ENCODE results near the gene ABTB2. TPM values are rescaled to one million over a fixed set of nuclear protein-coding genes. Genes with fewer than 3 reads are reported as not detected.
A peak's percentile ranks its signal among the peaks of the same experiment; 100 is the strongest.

The ABTB2 gene
- total RNA-seq, 2 donors from 2014 or later: 5.8 to 11.1 TPM

DNA sequence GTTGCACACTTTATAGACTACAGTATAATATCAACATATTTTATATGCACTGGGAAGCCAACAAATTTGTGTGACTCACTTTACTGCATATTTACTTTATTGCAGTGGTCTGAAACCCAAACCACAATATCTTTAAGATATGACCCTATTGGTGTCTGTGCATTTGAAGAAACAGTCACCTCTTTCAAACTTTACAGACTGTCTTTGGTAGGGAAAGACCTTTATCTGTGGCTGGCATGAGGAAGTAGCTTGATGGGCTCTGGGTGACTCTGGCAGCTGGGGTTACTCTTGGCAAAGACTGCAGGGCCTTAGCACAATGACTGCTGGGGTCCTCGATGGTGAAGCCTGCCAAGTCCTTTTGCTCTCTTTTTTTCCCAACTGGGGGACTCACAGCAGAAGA lies 21.3 kb upstream of the ABTB2 start:
- no peaks in the 10 kb centered on the region for H3K27me3 ChIP-seq
- TF ChIP-seq, protein P1, sequence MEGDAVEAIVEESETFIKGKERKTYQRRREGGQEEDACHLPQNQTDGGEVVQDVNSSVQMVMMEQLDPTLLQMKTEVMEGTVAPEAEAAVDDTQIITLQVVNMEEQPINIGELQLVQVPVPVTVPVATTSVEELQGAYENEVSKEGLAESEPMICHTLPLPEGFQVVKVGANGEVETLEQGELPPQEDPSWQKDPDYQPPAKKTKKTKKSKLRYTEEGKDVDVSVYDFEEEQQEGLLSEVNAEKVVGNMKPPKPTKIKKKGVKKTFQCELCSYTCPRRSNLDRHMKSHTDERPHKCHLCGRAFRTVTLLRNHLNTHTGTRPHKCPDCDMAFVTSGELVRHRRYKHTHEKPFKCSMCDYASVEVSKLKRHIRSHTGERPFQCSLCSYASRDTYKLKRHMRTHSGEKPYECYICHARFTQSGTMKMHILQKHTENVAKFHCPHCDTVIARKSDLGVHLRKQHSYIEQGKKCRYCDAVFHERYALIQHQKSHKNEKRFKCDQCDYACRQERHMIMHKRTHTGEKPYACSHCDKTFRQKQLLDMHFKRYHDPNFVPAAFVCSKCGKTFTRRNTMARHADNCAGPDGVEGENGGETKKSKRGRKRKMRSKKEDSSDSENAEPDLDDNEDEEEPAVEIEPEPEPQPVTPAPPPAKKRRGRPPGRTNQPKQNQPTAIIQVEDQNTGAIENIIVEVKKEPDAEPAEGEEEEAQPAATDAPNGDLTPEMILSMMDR (IDR thresholded peaks at IDR 0.05): no peak
- H3K27ac ChIP-seq: no peak overlapping the region
- no peak for DNase-seq
- no peak overlapping the region for H3K9ac ChIP-seq (ENCODE audit: low read depth in 2 of 2, low read length in 2 of 2)
- H3K4me3 ChIP-seq: no peak overlapping the region
- no peaks in the 10 kb centered on the region for H3K36me3 ChIP-seq
- no peaks in the 10 kb centered on the region for H3K4me1 ChIP-seq
- intact Hi-C loops (cut with DNase I): no loop called here
- no peaks in the 10 kb centered on the region for H3K9me3 ChIP-seq

DNA sequence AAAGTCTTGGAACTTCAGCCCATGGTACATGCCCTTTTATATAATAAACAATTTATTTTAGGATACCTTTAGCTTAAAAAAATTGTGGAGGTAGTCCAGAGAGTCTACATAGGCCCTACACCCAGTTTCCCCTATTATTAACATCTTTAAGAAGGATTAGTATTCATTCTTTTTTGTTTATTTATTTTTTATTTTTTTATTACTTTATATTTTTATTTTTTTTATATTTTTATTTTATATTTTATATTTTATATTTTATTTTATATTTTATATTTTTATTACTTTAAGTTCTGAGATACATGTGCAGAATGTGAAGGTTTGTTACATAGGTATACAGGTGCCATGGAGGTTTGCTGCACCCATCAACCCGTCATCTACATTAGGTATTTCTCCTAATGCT lies 15.9 kb upstream of the ABTB2 start:
- H3K4me1 ChIP-seq: no peaks in the 10 kb centered on the region
- TF ChIP-seq, protein P1 (IDR thresholded peaks at IDR 0.05): no peak
- no peak overlapping the region for H3K27ac ChIP-seq
- H3K9ac ChIP-seq (ENCODE audit: low read depth in 2 of 2, low read length in 2 of 2): no peak overlapping the region
- DNase-seq: no peak
- H3K9me3 ChIP-seq: no peaks in the 10 kb centered on the region
- intact Hi-C loops (cut with DNase I): no loop called here
- no peak overlapping the region for H3K4me3 ChIP-seq
- no peaks in the 10 kb centered on the region for H3K36me3 ChIP-seq
- no peaks in the 10 kb centered on the region for H3K27me3 ChIP-seq

GRCh38 chr11:34366522-34366921 lies 8.7 kb upstream of the ABTB2 start:
- no peaks in the 10 kb centered on the region for H3K27me3 ChIP-seq
- H3K36me3 ChIP-seq: no peaks in the 10 kb centered on the region
- TF ChIP-seq, protein P1 (IDR thresholded peaks at IDR 0.05): peak; percentile 35
- H3K4me1 ChIP-seq: no peaks in the 10 kb centered on the region
- intact Hi-C loops (cut with DNase I): loop anchor here (5.0 to 10.0 kb wide), 2 partner anchors 98 to 126 kb away; no protein-coding TSS in a partner anchor
- H3K9me3 ChIP-seq: no peaks in the 10 kb centered on the region
- H3K9ac ChIP-seq (ENCODE audit: low read depth in 2 of 2, low read length in 2 of 2): no peak overlapping the region
- no peak overlapping the region for H3K4me3 ChIP-seq
- H3K27ac ChIP-seq: no peak overlapping the region
- no peak for DNase-seq

DNA sequence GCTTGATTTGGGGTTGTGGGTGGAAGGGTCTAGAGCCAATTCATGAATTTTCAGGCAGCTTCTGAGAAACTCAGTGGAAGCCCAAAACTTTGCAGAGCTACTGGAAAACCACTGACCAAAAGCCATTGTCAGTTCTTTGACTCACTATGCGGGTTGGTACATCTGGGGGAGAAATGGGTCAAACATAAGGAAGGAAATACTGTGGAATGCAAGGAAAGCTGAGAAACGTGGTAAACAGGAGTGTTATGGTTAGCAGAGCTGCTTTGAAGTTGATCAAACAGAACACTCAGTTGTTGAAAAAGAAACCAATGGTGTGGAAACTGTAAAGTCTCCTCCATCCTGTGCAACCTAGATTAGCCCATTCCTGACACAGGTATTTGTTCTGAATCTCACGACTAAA lies 6.3 kb upstream of the ABTB2 start:
- H3K4me1 ChIP-seq: no peaks in the 10 kb centered on the region
- no peaks in the 10 kb centered on the region for H3K27me3 ChIP-seq
- H3K36me3 ChIP-seq: no peaks in the 10 kb centered on the region
- no peak overlapping the region for H3K9ac ChIP-seq (ENCODE audit: low read depth in 2 of 2, low read length in 2 of 2)
- intact Hi-C loops (cut with DNase I): loop anchor here (5.0 to 10.0 kb wide), 2 partner anchors 101 to 367 kb away; no protein-coding TSS in a partner anchor
- no peak for DNase-seq
- no peak overlapping the region for H3K27ac ChIP-seq
- H3K4me3 ChIP-seq: no peak overlapping the region
- H3K9me3 ChIP-seq: no peaks in the 10 kb centered on the region
- TF ChIP-seq, protein P1 (IDR thresholded peaks at IDR 0.05): no peak

DNA sequence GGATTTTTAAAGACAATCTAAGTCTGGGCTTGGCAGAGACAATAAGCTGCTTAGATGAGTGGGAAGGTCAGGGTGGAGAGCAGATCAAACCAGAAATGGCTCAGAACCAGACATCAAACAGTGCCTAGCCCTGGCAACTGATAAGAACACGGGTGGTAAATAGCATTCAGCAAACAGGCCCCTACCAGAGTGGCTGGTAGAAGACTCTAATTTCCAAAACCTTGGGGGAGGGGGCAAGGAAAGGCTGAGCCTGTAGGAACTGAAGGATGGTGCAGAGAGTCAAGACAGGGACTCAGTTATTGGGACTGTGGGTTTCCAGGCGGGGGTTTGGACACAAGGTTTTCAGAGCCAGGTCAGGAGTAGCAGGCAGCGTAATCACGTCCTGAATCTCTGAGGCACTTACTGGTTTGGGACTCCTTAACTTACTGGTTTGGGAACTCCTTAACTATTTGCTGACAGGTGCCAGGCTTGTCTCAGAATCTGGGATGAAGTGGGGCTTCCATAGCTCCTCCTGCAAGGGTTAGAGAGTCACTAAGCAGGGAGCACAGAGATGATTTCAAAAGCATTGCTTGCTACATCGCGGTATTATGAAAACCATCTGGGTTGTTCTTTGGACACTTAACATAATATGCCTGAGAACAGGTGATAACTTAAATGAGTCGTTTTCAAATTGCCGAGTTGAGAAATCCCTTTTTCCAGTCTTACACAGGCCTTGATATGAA lies 5.7 kb upstream of the ABTB2 start:
- no peak overlapping the region for H3K4me3 ChIP-seq
- no peaks in the 10 kb centered on the region for H3K9me3 ChIP-seq
- H3K27ac ChIP-seq: no peak overlapping the region
- no peaks in the 10 kb centered on the region for H3K36me3 ChIP-seq
- DNase-seq: no peak
- H3K27me3 ChIP-seq: no peaks in the 10 kb centered on the region
- H3K9ac ChIP-seq (ENCODE audit: low read depth in 2 of 2, low read length in 2 of 2): no peak overlapping the region
- TF ChIP-seq, protein P1 (IDR thresholded peaks at IDR 0.05): no peak
- intact Hi-C loops (cut with DNase I): loop anchor here (5.0 to 10.0 kb wide), 2 partner anchors 101 to 366 kb away; no protein-coding TSS in a partner anchor
- no peaks in the 10 kb centered on the region for H3K4me1 ChIP-seq
